ENCODE results near the gene SPATA33. TPM values are rescaled to one million over a fixed set of nuclear protein-coding genes. Genes with fewer than 3 reads are reported as not detected.
"Not testable (repeated sequence)": the region's sequence is repeated elsewhere in the genome, so short reads cannot be mapped to it uniquely, and the experiment has no call there.

SPATA33 gene
- total RNA-seq, 2 donors from 2014 or later, result 5.6 to 14.6 TPM

- Histone ChIP-seq H3K27ac (no peak overlapping the region), H3K4me3 (no peak overlapping the region), H3K9me3 (no peaks in the 10 kb centered on the region), H3K36me3 (no peaks in the 10 kb centered on the region), H3K27me3 (replicated peaks; ENCODE audit: insufficient read depth) (no peaks in the 10 kb centered on the region), H3K4me1 (replicated peaks) (no peaks in the 10 kb centered on the region)
- DNase-seq (ENCODE audit: low spot score), result no peak
- intact Hi-C loops (cut with DNase I), result no loop called here
- 85% methylated on average over 14 of the region's 17 CpGs for WGBS
- TF ChIP-seq POLR2AphosphoS5 (IDR thresholded peaks at IDR 0.05), result no peak
- TF ChIP-seq POLR2A (IDR thresholded peaks at IDR 0.05), result no peak
- no peak for TF ChIP-seq CTCF (IDR thresholded peaks at IDR 0.05)
Observed at GRCh38 chr16:89629827-89630610, 27.6 kb upstream of the SPATA33 start.

- Histone ChIP-seq H3K4me3 (no peak overlapping the region), H3K9me3 (no peaks in the 10 kb centered on the region), H3K27ac (no peak overlapping the region), H3K27me3 (replicated peaks; ENCODE audit: insufficient read depth) (no peaks in the 10 kb centered on the region), H3K36me3 (no peaks in the 10 kb centered on the region), H3K4me1 (replicated peaks) (no peaks in the 10 kb centered on the region)
- no peak for TF ChIP-seq CTCF (IDR thresholded peaks at IDR 0.05)
- TF ChIP-seq POLR2AphosphoS5 (IDR thresholded peaks at IDR 0.05), result no peak
- no peak for TF ChIP-seq POLR2A (IDR thresholded peaks at IDR 0.05)
- intact Hi-C loops (cut with DNase I), result no loop called here
- WGBS, result 54% methylated on average over 19 of the region's 19 CpGs
- DNase-seq (ENCODE audit: low spot score), result no peak
Observed at GRCh38 chr16:89633064-89633631, 24.5 kb upstream of the SPATA33 start.

GRCh38 chr16:89634463-89635385, 22.9 kb upstream of the SPATA33 start:
- 55% methylated on average over 2 of the region's 2 CpGs for WGBS
- H3K36me3 ChIP-seq; intact Hi-C loops (cut with DNase I); H3K4me1 ChIP-seq (replicated peaks); H3K27me3 ChIP-seq (replicated peaks; ENCODE audit: insufficient read depth); H3K27ac ChIP-seq; H3K4me3 ChIP-seq; H3K9me3 ChIP-seq; DNase-seq (ENCODE audit: low spot score): not testable (repeated sequence)

- H3K4me1 ChIP-seq (replicated peaks), result no peaks in the 10 kb centered on the region
- no peak for TF ChIP-seq POLR2AphosphoS5 (IDR thresholded peaks at IDR 0.05)
- TF ChIP-seq CTCF (IDR thresholded peaks at IDR 0.05), result no peak
- TF ChIP-seq POLR2A (IDR thresholded peaks at IDR 0.05), result no peak
- DNase-seq (ENCODE audit: low spot score), result no peak
- H3K36me3 ChIP-seq, result no peaks in the 10 kb centered on the region
- no peak overlapping the region for H3K4me3 ChIP-seq
- H3K27me3 ChIP-seq (replicated peaks; ENCODE audit: insufficient read depth), result no peaks in the 10 kb centered on the region
- intact Hi-C loops (cut with DNase I), result no loop called here
- H3K9me3 ChIP-seq, result no peaks in the 10 kb centered on the region
- WGBS, result 80% methylated on average over 12 of the region's 12 CpGs
- no peak overlapping the region for H3K27ac ChIP-seq
Observed at GRCh38 chr16:89636663-89637062, 21.0 kb upstream of the SPATA33 start.

- Histone ChIP-seq H3K27me3 (replicated peaks; ENCODE audit: insufficient read depth) (no peaks in the 10 kb centered on the region), H3K4me1 (replicated peaks) (no peaks in the 10 kb centered on the region), H3K9me3 (no peaks in the 10 kb centered on the region), H3K4me3 (no peak overlapping the region), H3K36me3 (no peaks in the 10 kb centered on the region), H3K27ac (no peak overlapping the region)
- no peak for DNase-seq (ENCODE audit: low spot score)
- TF ChIP-seq POLR2A (IDR thresholded peaks at IDR 0.05) (no peak), POLR2AphosphoS5 (IDR thresholded peaks at IDR 0.05) (no peak), CTCF (IDR thresholded peaks at IDR 0.05) (no peak)
- intact Hi-C loops (cut with DNase I), result no loop called here
- 71% methylated on average over 10 of the region's 10 CpGs for WGBS
Observed at GRCh38 chr16:89637379-89637778, 20.3 kb upstream of the SPATA33 start.
